ENCODE measurements around the gene MAP6.

The MAP6 gene

GRCh38 chr11:75557666-75558494, 111.0 kb downstream of the MAP6 start:
- no peak for TF ChIP-seq CTCF (IDR thresholded peaks at IDR 0.05; ENCODE audit: unreplicated experiment in 3 of 3)
- no peaks in the 10 kb centered on the region for H3K9me3 Mint-ChIP-seq
- H3K27ac Mint-ChIP-seq, result peak overlapping the region; percentile 99 to 100 (median 100)
- peaks cover 68% of the 10 kb centered on the region for H3K4me1 Mint-ChIP-seq
- no peaks in the 10 kb centered on the region for H3K36me3 Mint-ChIP-seq (ENCODE audit: low read depth)
- peak overlapping the region in 1 of 3 experiments; percentile 55 for H3K4me3 Mint-ChIP-seq
- peaks cover 4% of the 10 kb centered on the region for H3K27me3 Mint-ChIP-seq (ENCODE audit: low read depth)

GRCh38 chr11:75556275-75556674, 112.6 kb downstream of the MAP6 start:
- no peaks in the 10 kb centered on the region for H3K27me3 Mint-ChIP-seq (ENCODE audit: low read depth)
- no peak overlapping the region for H3K4me3 Mint-ChIP-seq
- no peak for TF ChIP-seq CTCF (IDR thresholded peaks at IDR 0.05; ENCODE audit: unreplicated experiment in 3 of 3)
- H3K4me1 Mint-ChIP-seq, result peaks cover 68% of the 10 kb centered on the region
- no peaks in the 10 kb centered on the region for H3K9me3 Mint-ChIP-seq
- H3K36me3 Mint-ChIP-seq (ENCODE audit: low read depth), result no peaks in the 10 kb centered on the region
- peak overlapping the region; percentile 81 to 100 (median 99) for H3K27ac Mint-ChIP-seq

- Mint-ChIP-seq H3K27me3 (ENCODE audit: low read depth) (no peaks in the 10 kb centered on the region), H3K9me3 (no peaks in the 10 kb centered on the region), H3K4me3 (peak overlapping the region; percentile 2 to 59 (median 17)), H3K4me1 (peaks cover 61% of the 10 kb centered on the region), H3K27ac (peak overlapping the region; percentile 92 to 96 (median 94)), H3K36me3 (ENCODE audit: low read depth) (no peaks in the 10 kb centered on the region)
- TF ChIP-seq CTCF (IDR thresholded peaks at IDR 0.05; ENCODE audit: unreplicated experiment in 3 of 3), result no peak
These were observed 113.6 kb downstream of the MAP6 start for GRCh38 chr11:75555079-75555811.

GRCh38 chr11:75554258-75555022, 114.4 kb downstream of the MAP6 start:
- Mint-ChIP-seq H3K27me3 (ENCODE audit: low read depth) (no peaks in the 10 kb centered on the region), H3K9me3 (no peaks in the 10 kb centered on the region), H3K27ac (peak overlapping the region; percentile 92 to 96 (median 94)), H3K4me3 (peak overlapping the region; percentile 17 to 59 (median 58)), H3K36me3 (ENCODE audit: low read depth) (no peaks in the 10 kb centered on the region), H3K4me1 (peaks cover 57% of the 10 kb centered on the region)
- TF ChIP-seq CTCF (IDR thresholded peaks at IDR 0.05; ENCODE audit: unreplicated experiment in 3 of 3), result no peak

- no peak for TF ChIP-seq CTCF (IDR thresholded peaks at IDR 0.05; ENCODE audit: unreplicated experiment in 3 of 3)
- peaks cover 2% of the 10 kb centered on the region for H3K9me3 Mint-ChIP-seq
- no peak overlapping the region for H3K4me3 Mint-ChIP-seq
- no peaks in the 10 kb centered on the region for H3K36me3 Mint-ChIP-seq (ENCODE audit: low read depth)
- H3K27me3 Mint-ChIP-seq (ENCODE audit: low read depth), result no peaks in the 10 kb centered on the region
- peak overlapping the region; percentile 92 to 96 (median 94) for H3K27ac Mint-ChIP-seq
- peaks cover 51% of the 10 kb centered on the region for H3K4me1 Mint-ChIP-seq
These were observed 115.0 kb downstream of the MAP6 start for GRCh38 chr11:75553889-75554257.
